Activated naive CD4-positive, alpha-beta T cell treated with anti-CD3 and anti-CD28 coated beads for 36 hours (primary cell): ENCODE data around the gene COG4. TPM values are rescaled to one million over a fixed set of nuclear protein-coding genes. Genes with fewer than 3 reads are reported as not detected.

Experiments
- CTCF ChIA-PET: fragments of 350-600 bp; sonication (Branson Sonifier 250); formaldehyde crosslinking; loops from one replicate; lab custom pipeline; 2021; ENCODE audit warnings: antibody characterized with exemption; lab: Charles Lee
- DNase-seq: peaks from one replicate; pipeline ENCODE4 v3.0.0-alpha.2; 2020
- H3K27ac Mint-ChIP-seq: one replicate; pipeline ENCODE4 v1.8.0; 2021; ENCODE audit warnings: mild to moderate bottlenecking, mixed read lengths
- H3K27me3 Mint-ChIP-seq: one replicate; pipeline ENCODE4 v1.8.0; 2021; ENCODE audit warnings: low read depth, mixed read lengths
- H3K36me3 Mint-ChIP-seq: one replicate; pipeline ENCODE4 v1.8.0; 2021; ENCODE audit warnings: low read depth, mixed read lengths
- H3K4me1 Mint-ChIP-seq: one replicate; pipeline ENCODE4 v1.8.0; 2021; ENCODE audit warnings: low read depth, mixed read lengths
- H3K4me3 Mint-ChIP-seq: one replicate; pipeline ENCODE4 v1.8.0; 2021; ENCODE audit warnings: mild to moderate bottlenecking, moderate library complexity, mixed read lengths
- H3K9me3 Mint-ChIP-seq: one replicate; pipeline ENCODE4 v1.8.0; 2021; ENCODE audit warnings: mixed read lengths
- intact Hi-C: fragments of 100-400 bp; cut with micrococcal nuclease; formaldehyde crosslinking; loops from one replicate; pipeline ENCODE4 v1.15.1; 2023
- total RNA-seq, 2 experiments: library from RNA; stranded (reverse); gene quantifications; one replicate each; pipeline ENCODE4 v1.2.3, GENCODE V29; 2021

The COG4 gene
- total RNA-seq, 2 experiments from 2014 or later, result 42.0 to 48.7 TPM

- CTCF ChIA-PET, result interaction anchor here (1.1 kb wide), 1 partner anchor 124 kb away, joined by 4 read pairs; no protein-coding TSS in a partner anchor
- Mint-ChIP-seq H3K9me3 (no peaks in the 10 kb centered on the region), H3K27me3 (no peaks in the 10 kb centered on the region), H3K27ac (peak overlapping the region; percentile 1), H3K4me3 (no peak overlapping the region), H3K36me3 (peaks cover 14% of the 10 kb centered on the region), H3K4me1 (peaks cover 8% of the 10 kb centered on the region)
- intact Hi-C loops, result no loop called here
- no peak for DNase-seq
Measured at GRCh38 chr16:70494202-70494770, 29.1 kb downstream of the COG4 start.

GRCh38 chr16:70493802-70494201, 29.6 kb downstream of the COG4 start:
- Mint-ChIP-seq H3K27ac (no peak overlapping the region), H3K4me3 (no peak overlapping the region), H3K9me3 (no peaks in the 10 kb centered on the region), H3K27me3 (no peaks in the 10 kb centered on the region), H3K36me3 (peaks cover 14% of the 10 kb centered on the region), H3K4me1 (peaks cover 8% of the 10 kb centered on the region)
- no peak for DNase-seq
- intact Hi-C loops, result no loop called here
- CTCF ChIA-PET, result no interaction called here

GRCh38 chr16:70490261-70490660, 33.1 kb downstream of the COG4 start:
- CTCF ChIA-PET, result no interaction called here
- peaks cover 16% of the 10 kb centered on the region for H3K36me3 Mint-ChIP-seq
- no peak overlapping the region for H3K4me3 Mint-ChIP-seq
- H3K27me3 Mint-ChIP-seq, result no peaks in the 10 kb centered on the region
- intact Hi-C loops, result no loop called here
- H3K27ac Mint-ChIP-seq, result no peak overlapping the region
- peaks cover 8% of the 10 kb centered on the region for H3K4me1 Mint-ChIP-seq
- DNase-seq, result no peak
- no peaks in the 10 kb centered on the region for H3K9me3 Mint-ChIP-seq

- Mint-ChIP-seq H3K27ac (no peak overlapping the region), H3K36me3 (peaks cover 10% of the 10 kb centered on the region), H3K27me3 (no peaks in the 10 kb centered on the region), H3K4me1 (no peaks in the 10 kb centered on the region), H3K4me3 (no peak overlapping the region), H3K9me3 (no peaks in the 10 kb centered on the region)
- CTCF ChIA-PET, result interaction anchor here (0.7 kb wide), 1 partner anchor 731 kb away, joined by 5 read pairs; no protein-coding TSS in a partner anchor
- DNase-seq, result no peak
- intact Hi-C loops, result no loop called here
Measured at GRCh38 chr16:70484867-70485266, 38.5 kb downstream of the COG4 start.

GRCh38 chr16:70483426-70483825, 39.9 kb downstream of the COG4 start:
- Mint-ChIP-seq H3K36me3 (peaks cover 10% of the 10 kb centered on the region), H3K4me1 (no peaks in the 10 kb centered on the region), H3K27ac (no peak overlapping the region), H3K27me3 (no peaks in the 10 kb centered on the region), H3K4me3 (no peak overlapping the region), H3K9me3 (no peaks in the 10 kb centered on the region)
- intact Hi-C loops, result no loop called here
- no peak for DNase-seq
- CTCF ChIA-PET, result interaction anchor here (0.5 to 0.8 kb wide), 2 partner anchors 24 to 152 kb away, joined by 3 read pairs; no protein-coding TSS in a partner anchor

- Mint-ChIP-seq H3K36me3 (peaks cover 10% of the 10 kb centered on the region), H3K4me3 (no peak overlapping the region), H3K4me1 (peaks cover 3% of the 10 kb centered on the region), H3K27ac (no peak overlapping the region), H3K9me3 (no peaks in the 10 kb centered on the region), H3K27me3 (no peaks in the 10 kb centered on the region)
- intact Hi-C loops, result no loop called here
- CTCF ChIA-PET, result interaction anchor here (1.3 kb wide), 1 partner anchor 11 kb away, joined by 3 read pairs; no protein-coding TSS in a partner anchor
- no peak for DNase-seq
Measured at GRCh38 chr16:70482624-70483023, 40.7 kb downstream of the COG4 start.

GRCh38 chr16:70481929-70482536, 41.3 kb downstream of the COG4 start:
- CTCF ChIA-PET, result interaction anchor here (1.3 kb wide), 1 partner anchor 11 kb away, joined by 3 read pairs; no protein-coding TSS in a partner anchor
- no peak for DNase-seq
- H3K27me3 Mint-ChIP-seq, result no peaks in the 10 kb centered on the region
- peaks cover 9% of the 10 kb centered on the region for H3K4me1 Mint-ChIP-seq
- H3K36me3 Mint-ChIP-seq, result peaks cover 12% of the 10 kb centered on the region
- H3K9me3 Mint-ChIP-seq, result no peaks in the 10 kb centered on the region
- no peak overlapping the region for H3K4me3 Mint-ChIP-seq
- intact Hi-C loops, result no loop called here
- peak overlapping the region; percentile 14 for H3K27ac Mint-ChIP-seq

- Mint-ChIP-seq H3K4me1 (peaks cover 20% of the 10 kb centered on the region), H3K4me3 (no peak overlapping the region), H3K27ac (no peak overlapping the region), H3K36me3 (peaks cover 9% of the 10 kb centered on the region), H3K27me3 (no peaks in the 10 kb centered on the region), H3K9me3 (no peaks in the 10 kb centered on the region)
- CTCF ChIA-PET, result interaction anchor here (0.9 kb wide), 1 partner anchor 90 kb away, joined by 3 read pairs; no protein-coding TSS in a partner anchor
- no peak for DNase-seq
- intact Hi-C loops, result no loop called here
Measured at GRCh38 chr16:70480127-70481105, 42.9 kb downstream of the COG4 start.

GRCh38 chr16:70478912-70479341, 44.4 kb downstream of the COG4 start:
- DNase-seq, result no peak
- no peak overlapping the region for H3K4me3 Mint-ChIP-seq
- H3K27me3 Mint-ChIP-seq, result no peaks in the 10 kb centered on the region
- H3K9me3 Mint-ChIP-seq, result no peaks in the 10 kb centered on the region
- peaks cover 20% of the 10 kb centered on the region for H3K4me1 Mint-ChIP-seq
- intact Hi-C loops, result no loop called here
- peaks cover 9% of the 10 kb centered on the region for H3K36me3 Mint-ChIP-seq
- CTCF ChIA-PET, result no interaction called here
- no peak overlapping the region for H3K27ac Mint-ChIP-seq

- Mint-ChIP-seq H3K27me3 (no peaks in the 10 kb centered on the region), H3K27ac (peak overlapping the region; percentile 90), H3K36me3 (peaks cover 6% of the 10 kb centered on the region), H3K4me1 (peaks cover 20% of the 10 kb centered on the region), H3K4me3 (no peak overlapping the region), H3K9me3 (no peaks in the 10 kb centered on the region)
- no peak for DNase-seq
- CTCF ChIA-PET, result interaction anchor here (0.7 to 2.3 kb wide), 3 partner anchors 44 to 108 kb away, joined by 3 to 7 read pairs (median 3); no protein-coding TSS in a partner anchor
- intact Hi-C loops, result no loop called here
Measured at GRCh38 chr16:70478169-70478568, 45.2 kb downstream of the COG4 start.

GRCh38 chr16:70476272-70477020, 46.9 kb downstream of the COG4 start:
- H3K27ac Mint-ChIP-seq, result peak overlapping the region; percentile 90
- no peaks in the 10 kb centered on the region for H3K9me3 Mint-ChIP-seq
- DNase-seq, result peak; percentile 79
- no peak overlapping the region for H3K4me3 Mint-ChIP-seq
- peaks cover 20% of the 10 kb centered on the region for H3K4me1 Mint-ChIP-seq
- intact Hi-C loops, result loop anchor here (1.0 to 2.0 kb wide), 7 partner anchors 22 to 260 kb away; partner anchors contain the start of genes COG4, FCSK, SF3B3 and ST3GAL2
- CTCF ChIA-PET, result interaction anchor here (0.6 to 2.3 kb wide), 6 partner anchors 10 to 86 kb away, joined by 3 to 7 read pairs (median 4); no protein-coding TSS in a partner anchor
- H3K27me3 Mint-ChIP-seq, result no peaks in the 10 kb centered on the region
- H3K36me3 Mint-ChIP-seq, result peaks cover 3% of the 10 kb centered on the region
